GM08714 (cell line): ENCODE data around the gene IL17B.

Experiments used
- H3K4me3 ChIP-seq: fragments of 200-500 bp; sonication (Bioruptor generic); 2 replicates; pipeline ENCODE4 v1.5.1; 2014; ENCODE audit warnings: mild to moderate bottlenecking, low read length, inconsistent platforms
- ZNF274 ChIP-seq: IDR thresholded peaks from 2 replicates; pipeline ENCODE4 v1.6.1; 2012; ENCODE audit warnings: mild to moderate bottlenecking, low read depth, low read length

The IL17B gene

DNA sequence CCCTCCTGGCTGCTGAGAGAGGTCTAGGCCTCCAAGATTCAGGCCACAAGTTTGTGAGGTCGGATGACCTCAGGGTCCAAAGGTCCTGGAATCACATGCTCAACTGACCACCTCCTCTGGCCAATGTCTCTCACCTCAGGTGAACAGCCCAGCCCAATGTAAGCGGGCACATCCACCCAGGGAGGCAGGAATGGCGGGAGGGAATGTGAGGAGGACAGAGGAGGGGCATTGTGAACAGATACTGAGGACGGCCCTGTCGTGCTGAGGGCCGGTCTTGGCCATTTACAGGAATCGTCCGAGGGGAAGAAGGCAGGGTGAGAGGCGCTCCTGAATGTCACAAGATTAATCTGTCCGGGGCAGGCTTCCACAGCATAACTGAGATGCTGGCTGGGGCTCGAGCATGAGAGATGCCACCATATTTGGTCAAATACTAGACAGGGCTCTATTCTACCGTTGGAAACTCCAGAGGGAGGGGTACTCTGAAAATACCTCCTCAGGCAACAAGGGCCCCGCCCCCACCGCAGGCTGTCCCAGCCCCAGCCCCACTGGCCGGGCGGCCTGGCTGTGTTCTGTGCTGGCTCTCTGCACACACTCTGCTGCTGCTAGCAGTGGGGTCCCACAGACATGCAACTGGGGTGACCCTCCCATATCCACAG lies 1.5 kb upstream of the IL17B start:
- TF ChIP-seq ZNF274: no peak
- no peak overlapping the region for H3K4me3 ChIP-seq

DNA sequence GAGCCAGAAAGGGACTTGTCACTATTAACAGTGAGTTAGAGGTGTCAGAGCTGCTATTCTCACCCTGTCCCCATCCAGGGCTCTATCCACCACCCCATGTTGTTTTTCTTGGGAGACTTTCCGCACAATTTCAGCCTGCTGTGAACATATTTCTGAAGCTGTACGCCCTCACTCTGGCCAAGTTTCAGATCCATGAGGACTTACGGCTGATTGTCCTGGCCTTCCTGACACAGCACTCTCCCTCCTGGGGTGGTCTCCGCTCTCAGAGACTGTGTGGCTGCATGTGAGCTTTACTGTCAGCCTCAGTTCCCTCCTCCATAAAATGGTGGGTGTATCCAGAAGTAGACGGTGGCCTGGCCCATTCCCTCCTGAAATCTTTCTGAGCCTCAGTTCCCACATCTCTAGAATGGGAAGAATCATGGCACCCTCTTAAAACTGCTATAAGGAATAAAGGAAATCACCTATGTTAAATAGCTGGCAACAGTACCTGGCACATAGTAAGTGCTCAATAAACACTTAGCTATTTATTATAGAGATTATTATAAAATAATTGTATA lies 804 bp upstream of the IL17B start:
- no peak for TF ChIP-seq ZNF274
- H3K4me3 ChIP-seq: no peak overlapping the region

- no peak for TF ChIP-seq ZNF274
- no peak overlapping the region for H3K4me3 ChIP-seq
Measured at GRCh38 chr5:149378241-149378820, 761 bp downstream of the IL17B start.

- TF ChIP-seq ZNF274: no peak
- no peak overlapping the region for H3K4me3 ChIP-seq
Measured at GRCh38 chr5:149376711-149377447, 2.2 kb downstream of the IL17B start.

DNA sequence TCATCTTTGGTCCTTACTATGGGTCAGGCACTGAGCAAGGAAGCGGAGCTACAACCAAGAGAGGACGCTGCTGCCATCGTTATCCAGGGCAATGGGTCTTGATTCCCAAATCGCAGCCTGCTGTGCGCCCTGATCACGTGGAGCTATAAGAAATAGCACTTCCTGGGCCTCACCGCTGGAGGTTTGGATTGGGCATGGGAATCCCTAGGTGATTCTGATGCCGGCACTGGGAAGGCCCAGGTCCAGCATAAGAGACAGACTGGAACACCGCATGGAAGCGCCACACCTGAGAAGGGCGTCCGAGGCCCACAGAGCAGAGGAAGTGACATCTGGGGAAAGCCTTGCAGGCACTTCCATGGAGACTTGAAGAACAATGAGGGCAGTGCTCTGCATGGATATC lies 3.0 kb downstream of the IL17B start:
- no peak for TF ChIP-seq ZNF274
- no peak overlapping the region for H3K4me3 ChIP-seq

DNA sequence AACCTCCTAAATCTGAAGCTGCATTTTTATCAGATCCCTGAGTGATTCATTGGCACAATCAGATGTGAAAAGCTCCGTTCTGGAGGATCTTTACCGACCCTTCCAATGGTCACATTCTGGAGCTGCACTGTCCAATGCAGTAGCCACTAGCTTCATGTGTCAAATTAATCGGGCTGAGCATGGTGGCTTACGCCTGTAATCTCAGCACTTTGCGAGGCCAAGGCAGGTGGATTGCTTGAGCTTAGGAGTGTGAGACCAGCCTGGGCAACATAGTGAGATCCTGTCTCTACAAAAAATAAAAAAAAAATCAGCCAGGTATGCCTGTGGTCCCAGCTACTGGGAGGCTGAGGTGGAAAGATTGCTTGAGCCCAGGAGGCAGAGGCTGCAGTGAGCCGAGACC lies 3.7 kb downstream of the IL17B start:
- H3K4me3 ChIP-seq: no peak overlapping the region
- TF ChIP-seq ZNF274: no peak

- H3K4me3 ChIP-seq: no peak overlapping the region
- no peak for TF ChIP-seq ZNF274
Measured at GRCh38 chr5:149374801-149375200, 4.3 kb downstream of the IL17B start.

DNA sequence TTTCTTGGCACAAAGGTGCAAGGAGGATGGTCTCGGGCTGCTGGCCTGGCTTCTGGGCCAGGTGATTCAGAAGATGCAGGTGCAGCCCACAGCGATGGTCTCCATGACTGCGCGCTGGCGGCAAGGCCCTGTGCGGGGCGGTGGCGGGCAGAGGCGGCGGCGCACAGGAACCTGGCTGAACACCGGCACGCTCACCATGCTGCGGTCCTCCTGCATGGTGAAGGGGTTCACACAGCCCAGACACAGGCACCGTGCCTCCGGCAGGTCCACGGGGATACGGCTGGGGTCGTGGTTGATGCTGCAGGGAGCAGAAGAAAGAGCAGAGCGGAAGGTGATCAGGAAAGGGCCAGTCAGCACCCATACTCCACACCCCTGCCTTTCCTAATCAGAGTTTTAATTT lies 4.8 kb downstream of the IL17B start:
- no peak for TF ChIP-seq ZNF274
- H3K4me3 ChIP-seq: no peak overlapping the region

GRCh38 chr5:149372932-149373331 lies 6.2 kb downstream of the IL17B start:
- no peak for TF ChIP-seq ZNF274
- H3K4me3 ChIP-seq: no peak overlapping the region

GRCh38 chr5:149372076-149372795 lies 6.9 kb downstream of the IL17B start:
- no peak overlapping the region for H3K4me3 ChIP-seq
- TF ChIP-seq ZNF274: no peak

DNA sequence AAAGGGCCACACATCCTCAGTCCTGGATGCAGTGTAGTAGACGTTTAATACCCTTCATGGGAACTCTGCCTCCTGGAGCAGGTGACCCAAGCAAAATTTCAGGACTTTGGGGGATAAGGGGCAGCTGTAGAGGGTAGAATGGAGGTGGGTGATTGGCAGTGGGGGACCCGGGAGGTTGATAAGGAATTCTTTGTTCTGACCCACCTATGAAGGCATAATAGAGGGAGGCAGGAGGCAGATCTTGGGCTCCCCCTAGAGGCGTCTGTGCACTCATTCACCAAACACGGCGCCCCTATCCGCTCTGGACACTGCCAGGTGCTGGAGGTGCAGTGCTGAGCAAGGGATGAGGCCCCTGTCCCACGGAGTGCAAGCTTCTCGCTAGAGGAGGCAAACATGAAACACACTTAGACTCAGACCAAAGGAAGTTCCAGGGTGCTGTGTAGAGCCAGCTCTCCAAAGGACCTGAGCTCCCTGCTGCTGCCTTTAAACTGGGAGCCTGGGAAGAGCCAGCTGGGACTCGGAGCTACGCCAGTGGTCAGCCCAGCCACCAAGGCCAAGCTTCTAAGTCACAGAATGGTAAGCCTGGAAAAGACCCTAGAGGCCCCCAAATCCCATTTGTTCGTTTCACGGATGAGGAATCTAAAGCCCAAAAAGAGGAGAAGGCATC lies 7.7 kb downstream of the IL17B start:
- TF ChIP-seq ZNF274: no peak
- no peak overlapping the region for H3K4me3 ChIP-seq

DNA sequence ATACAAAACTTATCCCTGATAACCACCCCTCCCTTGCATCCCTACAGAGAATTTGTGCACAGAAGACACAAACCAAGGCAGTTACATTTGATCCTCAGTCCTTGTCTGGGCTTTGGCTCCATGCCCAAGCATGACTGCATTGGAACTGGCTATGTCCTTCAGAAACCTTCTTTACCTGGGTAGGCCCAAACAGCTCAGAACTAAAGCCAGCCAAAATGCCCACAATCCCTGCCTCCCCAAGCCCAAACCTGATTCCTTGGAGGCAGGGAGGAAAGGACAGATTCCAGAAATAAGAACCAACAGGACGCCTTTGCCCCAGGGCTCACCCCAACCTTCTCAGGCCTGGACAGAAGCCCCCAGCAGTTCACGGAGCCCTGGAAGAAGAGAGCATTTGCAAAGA lies 8.2 kb downstream of the IL17B start:
- no peak for TF ChIP-seq ZNF274
- H3K4me3 ChIP-seq: no peak overlapping the region

- TF ChIP-seq ZNF274: no peak
- H3K4me3 ChIP-seq: no peak overlapping the region
Measured at GRCh38 chr5:149367972-149368645, 11.0 kb downstream of the IL17B start.
